ENCODE data around the gene MAGI2.
"Not testable (repeated sequence)": the region's sequence is repeated elsewhere in the genome, so short reads cannot be mapped to it uniquely, and the experiment has no call there.

The MAGI2 gene

GRCh38 chr7:78521961-78522360 is 931.5 kb downstream of the MAGI2 start:
- ATAC-seq (replicated peaks; ENCODE audit: extremely low read depth, poor library complexity, severe bottlenecking) = no peak
- no peaks in the 10 kb centered on the region for H3K36me3 Mint-ChIP-seq (ENCODE audit: insufficient read depth)
- H3K27ac Mint-ChIP-seq (ENCODE audit: low read depth) = no peak overlapping the region
- no peaks in the 10 kb centered on the region for H3K27me3 Mint-ChIP-seq
- H3K9me3 Mint-ChIP-seq = peaks cover 5% of the 10 kb centered on the region
- no peak overlapping the region for H3K4me3 Mint-ChIP-seq
- DNase-seq (ENCODE audit: low spot score in 2 of 2) = no peak
- no peaks in the 10 kb centered on the region for H3K4me1 Mint-ChIP-seq

GRCh38 chr7:78516450-78516849 is 937.0 kb downstream of the MAGI2 start:
- no peaks in the 10 kb centered on the region for H3K9me3 Mint-ChIP-seq

GRCh38 chr7:78514634-78515033 is 938.8 kb downstream of the MAGI2 start:
- Mint-ChIP-seq H3K27me3 (no peaks in the 10 kb centered on the region), H3K4me3 (no peak overlapping the region), H3K36me3 (ENCODE audit: insufficient read depth) (no peaks in the 10 kb centered on the region), H3K4me1 (no peaks in the 10 kb centered on the region), H3K9me3 (no peaks in the 10 kb centered on the region), H3K27ac (ENCODE audit: low read depth) (no peak overlapping the region)
- DNase-seq (ENCODE audit: low spot score in 2 of 2) (no peak), ATAC-seq (replicated peaks; ENCODE audit: extremely low read depth, poor library complexity, severe bottlenecking) (no peak)

More at GRCh38 chr7:78516450-78516849, 937.0 kb downstream of the MAGI2 start:
- Mint-ChIP-seq H3K27ac (ENCODE audit: low read depth) (no peak overlapping the region), H3K4me1 (no peaks in the 10 kb centered on the region), H3K27me3 (no peaks in the 10 kb centered on the region), H3K4me3 (no peak overlapping the region), H3K36me3 (ENCODE audit: insufficient read depth) (no peaks in the 10 kb centered on the region)
- ATAC-seq (replicated peaks; ENCODE audit: extremely low read depth, poor library complexity, severe bottlenecking) = no peak
- no peak for DNase-seq (ENCODE audit: low spot score in 2 of 2)

GRCh38 chr7:78510580-78511188 is 942.8 kb downstream of the MAGI2 start:
- peaks cover 8% of the 10 kb centered on the region for H3K9me3 Mint-ChIP-seq
- H3K36me3 Mint-ChIP-seq (ENCODE audit: insufficient read depth) = no peaks in the 10 kb centered on the region
- DNase-seq (ENCODE audit: low spot score in 2 of 2) = no peak
- ATAC-seq (replicated peaks; ENCODE audit: extremely low read depth, poor library complexity, severe bottlenecking) = no peak
- no peak overlapping the region for H3K4me3 Mint-ChIP-seq
- no peaks in the 10 kb centered on the region for H3K27me3 Mint-ChIP-seq
- H3K27ac Mint-ChIP-seq (ENCODE audit: low read depth) = no peak overlapping the region
- no peaks in the 10 kb centered on the region for H3K4me1 Mint-ChIP-seq

GRCh38 chr7:78503301-78503700 is 950.2 kb downstream of the MAGI2 start:
- not testable (repeated sequence) for DNase-seq (ENCODE audit: low spot score in 2 of 2); ATAC-seq (replicated peaks; ENCODE audit: extremely low read depth, poor library complexity, severe bottlenecking); H3K27me3 Mint-ChIP-seq; H3K4me3 Mint-ChIP-seq; H3K36me3 Mint-ChIP-seq (ENCODE audit: insufficient read depth); H3K27ac Mint-ChIP-seq (ENCODE audit: low read depth); H3K4me1 Mint-ChIP-seq
- H3K9me3 Mint-ChIP-seq = peaks cover 18% of the 10 kb centered on the region

GRCh38 chr7:78501064-78501463 is 952.4 kb downstream of the MAGI2 start:
- ATAC-seq (replicated peaks; ENCODE audit: extremely low read depth, poor library complexity, severe bottlenecking) = no peak
- Mint-ChIP-seq H3K27me3 (no peaks in the 10 kb centered on the region), H3K4me3 (no peak overlapping the region), H3K9me3 (peaks cover 15% of the 10 kb centered on the region), H3K4me1 (no peaks in the 10 kb centered on the region), H3K27ac (ENCODE audit: low read depth) (no peak overlapping the region), H3K36me3 (ENCODE audit: insufficient read depth) (peaks cover 2% of the 10 kb centered on the region)
- DNase-seq (ENCODE audit: low spot score in 2 of 2) = no peak

GRCh38 chr7:78499971-78500370 is 953.5 kb downstream of the MAGI2 start:
- DNase-seq (ENCODE audit: low spot score in 2 of 2) = no peak
- Mint-ChIP-seq H3K4me3 (no peak overlapping the region), H3K9me3 (peaks cover 8% of the 10 kb centered on the region), H3K36me3 (ENCODE audit: insufficient read depth) (peaks cover 2% of the 10 kb centered on the region), H3K27ac (ENCODE audit: low read depth) (no peak overlapping the region), H3K27me3 (no peaks in the 10 kb centered on the region), H3K4me1 (no peaks in the 10 kb centered on the region)
- no peak for ATAC-seq (replicated peaks; ENCODE audit: extremely low read depth, poor library complexity, severe bottlenecking)

- Mint-ChIP-seq H3K27ac (ENCODE audit: low read depth) (no peak overlapping the region), H3K9me3 (peaks cover 6% of the 10 kb centered on the region), H3K36me3 (ENCODE audit: insufficient read depth) (peaks cover 2% of the 10 kb centered on the region), H3K27me3 (no peaks in the 10 kb centered on the region), H3K4me1 (no peaks in the 10 kb centered on the region), H3K4me3 (no peak overlapping the region)
- ATAC-seq (replicated peaks; ENCODE audit: extremely low read depth, poor library complexity, severe bottlenecking) (no peak), DNase-seq (ENCODE audit: low spot score in 2 of 2) (no peak)
Measured at GRCh38 chr7:78499283-78499682, 954.2 kb downstream of the MAGI2 start.

GRCh38 chr7:78497728-78498427 is 955.6 kb downstream of the MAGI2 start:
- H3K4me1 Mint-ChIP-seq = no peaks in the 10 kb centered on the region
- ATAC-seq (replicated peaks; ENCODE audit: extremely low read depth, poor library complexity, severe bottlenecking) (no peak), DNase-seq (ENCODE audit: low spot score in 2 of 2) (no peak)
- no peak overlapping the region for H3K27ac Mint-ChIP-seq (ENCODE audit: low read depth)
- no peaks in the 10 kb centered on the region for H3K27me3 Mint-ChIP-seq
- H3K36me3 Mint-ChIP-seq (ENCODE audit: insufficient read depth) = no peaks in the 10 kb centered on the region
- no peak overlapping the region for H3K4me3 Mint-ChIP-seq
- no peaks in the 10 kb centered on the region for H3K9me3 Mint-ChIP-seq

GRCh38 chr7:78496096-78496630 is 957.3 kb downstream of the MAGI2 start:
- Mint-ChIP-seq H3K4me3 (no peak overlapping the region), H3K4me1 (no peaks in the 10 kb centered on the region), H3K36me3 (ENCODE audit: insufficient read depth) (no peaks in the 10 kb centered on the region), H3K27me3 (no peaks in the 10 kb centered on the region), H3K9me3 (no peaks in the 10 kb centered on the region), H3K27ac (ENCODE audit: low read depth) (no peak overlapping the region)
- ATAC-seq (replicated peaks; ENCODE audit: extremely low read depth, poor library complexity, severe bottlenecking) = no peak
- DNase-seq (ENCODE audit: low spot score in 2 of 2) = no peak

GRCh38 chr7:78493401-78493800 is 960.1 kb downstream of the MAGI2 start:
- no peak overlapping the region for H3K4me3 Mint-ChIP-seq
- no peaks in the 10 kb centered on the region for H3K36me3 Mint-ChIP-seq (ENCODE audit: insufficient read depth)
- no peaks in the 10 kb centered on the region for H3K9me3 Mint-ChIP-seq
- DNase-seq (ENCODE audit: low spot score in 2 of 2) (no peak), ATAC-seq (replicated peaks; ENCODE audit: extremely low read depth, poor library complexity, severe bottlenecking) (no peak)
- no peaks in the 10 kb centered on the region for H3K4me1 Mint-ChIP-seq
- H3K27me3 Mint-ChIP-seq = no peaks in the 10 kb centered on the region
- no peak overlapping the region for H3K27ac Mint-ChIP-seq (ENCODE audit: low read depth)

- DNase-seq (ENCODE audit: low spot score in 2 of 2) = no peak
- Mint-ChIP-seq H3K27ac (ENCODE audit: low read depth) (no peak overlapping the region), H3K4me1 (no peaks in the 10 kb centered on the region), H3K36me3 (ENCODE audit: insufficient read depth) (no peaks in the 10 kb centered on the region), H3K4me3 (no peak overlapping the region), H3K27me3 (no peaks in the 10 kb centered on the region), H3K9me3 (no peaks in the 10 kb centered on the region)
- no peak for ATAC-seq (replicated peaks; ENCODE audit: extremely low read depth, poor library complexity, severe bottlenecking)
Measured at GRCh38 chr7:78492146-78492545, 961.3 kb downstream of the MAGI2 start.

GRCh38 chr7:78490524-78490923 is 962.9 kb downstream of the MAGI2 start:
- H3K36me3 Mint-ChIP-seq (ENCODE audit: insufficient read depth) = no peaks in the 10 kb centered on the region
- DNase-seq (ENCODE audit: low spot score in 2 of 2) (no peak), ATAC-seq (replicated peaks; ENCODE audit: extremely low read depth, poor library complexity, severe bottlenecking) (no peak)
- no peaks in the 10 kb centered on the region for H3K27me3 Mint-ChIP-seq
- no peak overlapping the region for H3K27ac Mint-ChIP-seq (ENCODE audit: low read depth)
- no peaks in the 10 kb centered on the region for H3K4me1 Mint-ChIP-seq
- H3K9me3 Mint-ChIP-seq = peaks cover 7% of the 10 kb centered on the region
- no peak overlapping the region for H3K4me3 Mint-ChIP-seq

Measured in central memory CD8-positive, alpha-beta T cell (primary cell).